DND-41 (cell line): Measurements from ENCODE around the gene PTPRD.

Experiments used
- CTCF ChIP-seq: IDR thresholded peaks from 2 replicates; pipeline ENCODE4 v1.5.1; 2012; ENCODE audit warnings: borderline replicate concordance, low read length, moderate library complexity, mild to moderate bottlenecking; ENCODE audit not compliant: poor library complexity, severe bottlenecking; ENCODE audit errors: extremely low read depth
- EZH2 ChIP-seq: IDR thresholded peaks from 3 replicates; pipeline ENCODE4 v1.6.1; 2012; ENCODE audit warnings: borderline replicate concordance, low read depth, mild to moderate bottlenecking, moderate library complexity, low read length, inconsistent platforms; ENCODE audit not compliant: severe bottlenecking

DNA sequence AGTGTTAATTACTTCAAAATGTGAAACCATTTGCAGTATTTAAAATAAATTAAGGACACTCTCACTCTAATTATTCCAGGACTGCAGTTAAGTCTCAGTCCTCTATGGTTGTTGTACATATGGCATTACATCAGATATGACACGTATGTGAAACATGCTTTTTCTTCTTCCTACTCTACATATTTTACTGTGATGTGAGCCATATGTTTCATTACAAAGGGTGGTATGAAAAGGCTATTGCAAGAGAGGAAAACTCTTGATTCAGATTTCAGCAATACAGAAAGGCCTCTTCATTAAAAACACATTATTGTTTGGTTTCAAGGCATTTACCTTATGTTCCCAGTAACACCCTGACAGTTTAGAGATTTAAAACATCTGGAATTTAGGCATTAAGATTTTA, 1848.8 kb downstream of the PTPRD start:
- TF ChIP-seq CTCF, result no peak
- no peak for TF ChIP-seq EZH2
